Subcutaneous adipose tissue (tissue), 4 donors: ENCODE measurements around the gene SRGAP1. TPM values are rescaled to one million over a fixed set of nuclear protein-coding genes. Genes with fewer than 3 reads are reported as not detected.

Source experiments
- CTCF ChIP-seq: fragments of 450-650 bp; IDR thresholded peaks from one replicate; pipeline ENCODE4 v1.5.1; 2016; ENCODE audit warnings: low read depth, mild to moderate bottlenecking, control low read depth, antibody characterized with exemption, moderate library complexity
- total RNA-seq, 4 donors: library from RNA; depleted of rRNA; stranded (reverse); fragments of >200 nt; gene quantifications; one replicate each; pipeline ENCODE4 v1.1.0, GENCODE V29; 2016

SRGAP1 gene
- total RNA-seq, 4 donors from 2014 or later: 10.0 to 27.2 (median 23.8) TPM

- TF ChIP-seq CTCF: no peak
Measured at GRCh38 chr12:63997198-63997597, 152.7 kb downstream of the SRGAP1 start.

- no peak for TF ChIP-seq CTCF
Measured at GRCh38 chr12:63998584-63998983, 154.1 kb downstream of the SRGAP1 start.

GRCh38 chr12:63999853-64000252 is 155.4 kb downstream of the SRGAP1 start:
- no peak for TF ChIP-seq CTCF

- TF ChIP-seq CTCF: no peak
Measured at GRCh38 chr12:64001439-64001838, 156.9 kb downstream of the SRGAP1 start.

- TF ChIP-seq CTCF: no peak
Measured at GRCh38 chr12:64004641-64005040, 160.1 kb downstream of the SRGAP1 start.

- TF ChIP-seq CTCF: no peak
Measured at GRCh38 chr12:64006211-64006825, 161.8 kb downstream of the SRGAP1 start.

GRCh38 chr12:64007853-64008252 is 163.4 kb downstream of the SRGAP1 start:
- no peak for TF ChIP-seq CTCF
